Activated CD4-positive, alpha-beta T cell treated with anti-CD3 and anti-CD28 coated beads, Interleukin-2, amount 50 U/mL, for 24 hours (primary cell): ENCODE results near the gene ANGPTL8.

Experiments
- DNase-seq, 2 donors: peaks; one replicate each; pipeline ENCODE4 v3.0.0-alpha.2; 2020; ENCODE audit warnings: low read depth in 1 of 2, low spot score in 1 of 2

Gene ANGPTL8

DNA sequence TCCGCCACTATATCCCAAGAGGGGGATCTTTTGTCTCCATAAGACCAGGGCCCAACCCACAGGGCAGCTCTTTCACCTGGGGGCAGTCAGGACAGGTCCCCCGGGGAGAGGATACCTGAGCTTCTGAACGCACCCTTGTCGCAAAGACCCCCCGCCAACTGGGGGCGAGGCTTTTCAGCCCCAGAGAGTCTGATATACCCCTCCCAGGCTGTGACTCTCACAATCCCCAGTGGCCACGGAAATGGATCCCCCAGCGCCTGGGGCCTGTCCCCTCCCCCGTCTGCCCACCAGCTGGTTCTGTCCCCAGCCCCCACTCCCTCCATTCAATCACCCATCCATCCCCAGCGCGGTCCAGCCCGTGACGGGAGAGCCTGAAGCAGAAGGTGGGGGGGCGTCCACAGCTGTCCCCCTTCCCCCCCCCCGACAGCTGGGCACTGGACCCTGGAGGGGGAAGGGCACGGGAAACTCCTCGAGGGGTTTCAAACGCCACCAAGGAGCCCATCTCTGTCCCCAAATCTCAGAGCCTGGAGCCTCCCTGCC is 22.1 kb downstream of the ANGPTL8 start:
- no peak for DNase-seq

DNA sequence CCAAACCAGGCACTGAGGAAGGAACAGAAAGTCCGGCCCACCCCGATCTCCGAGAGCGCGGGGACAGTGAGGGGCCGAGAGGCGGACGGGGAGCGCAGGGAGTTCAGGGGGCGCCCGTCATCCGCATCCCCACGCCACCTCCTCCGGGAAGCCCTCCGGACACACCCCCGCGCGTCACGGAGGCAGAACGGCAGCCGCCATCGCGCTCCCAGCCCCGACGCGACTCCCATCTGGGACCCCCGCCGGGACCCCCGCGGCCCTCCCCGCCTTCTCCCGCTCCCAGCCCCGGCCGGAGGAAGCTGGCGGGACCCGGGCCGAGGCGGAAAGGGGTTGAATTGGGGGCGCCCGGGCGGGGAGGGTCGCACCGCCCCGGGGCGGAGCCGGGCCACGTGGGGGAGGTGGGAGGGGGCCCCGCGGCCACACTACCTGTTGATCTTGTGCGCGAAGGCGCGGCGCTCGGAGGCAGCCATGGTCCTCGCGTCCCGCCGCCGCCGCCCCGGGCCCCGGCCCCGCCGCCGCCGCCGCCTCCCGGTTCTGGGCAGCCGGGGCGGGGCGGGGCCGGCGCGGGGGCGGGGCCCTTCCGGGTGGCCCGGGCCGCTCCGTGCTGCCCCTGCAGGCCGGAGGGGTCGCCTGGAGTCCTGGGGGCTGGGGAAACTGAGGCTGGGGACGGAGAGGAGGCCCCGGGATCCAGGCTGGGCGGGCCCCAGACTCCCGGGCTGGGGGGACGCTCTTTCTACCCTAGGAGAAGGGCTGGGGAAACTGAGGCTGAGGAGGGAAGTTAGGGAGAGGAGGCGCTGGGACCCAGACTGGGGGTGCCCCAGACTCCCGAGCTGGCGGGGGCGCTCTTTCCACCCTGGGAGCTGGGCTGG is 22.8 kb downstream of the ANGPTL8 start, which contains the start of gene DOCK6:
Gene DOCK6, minus strand, starts transcription at position 554 of the 869 bp plus-strand sequence. Its CDS starts 84 bp downstream, at position 470.
- DNase-seq, result no peak

DNA sequence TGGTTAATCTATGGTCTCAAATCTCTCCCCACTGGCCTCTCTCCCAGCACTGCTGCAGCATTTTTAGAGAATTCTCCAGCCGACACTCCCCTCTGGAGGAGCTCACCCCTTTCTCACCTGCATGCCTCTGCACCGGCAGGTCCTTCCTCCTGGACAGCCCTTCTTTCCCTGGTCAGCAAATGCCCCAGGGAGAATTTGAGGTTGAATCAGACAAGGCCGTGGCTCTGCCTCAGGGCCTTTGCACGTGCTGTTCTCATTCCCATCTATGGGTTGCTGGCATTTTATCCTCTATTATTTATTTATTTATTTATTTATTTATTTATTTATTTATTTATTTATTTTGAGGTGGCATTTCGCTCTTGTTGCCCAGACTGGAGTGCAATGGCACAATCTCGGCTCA is 24.3 kb downstream of the ANGPTL8 start:
- no peak for DNase-seq

DNA sequence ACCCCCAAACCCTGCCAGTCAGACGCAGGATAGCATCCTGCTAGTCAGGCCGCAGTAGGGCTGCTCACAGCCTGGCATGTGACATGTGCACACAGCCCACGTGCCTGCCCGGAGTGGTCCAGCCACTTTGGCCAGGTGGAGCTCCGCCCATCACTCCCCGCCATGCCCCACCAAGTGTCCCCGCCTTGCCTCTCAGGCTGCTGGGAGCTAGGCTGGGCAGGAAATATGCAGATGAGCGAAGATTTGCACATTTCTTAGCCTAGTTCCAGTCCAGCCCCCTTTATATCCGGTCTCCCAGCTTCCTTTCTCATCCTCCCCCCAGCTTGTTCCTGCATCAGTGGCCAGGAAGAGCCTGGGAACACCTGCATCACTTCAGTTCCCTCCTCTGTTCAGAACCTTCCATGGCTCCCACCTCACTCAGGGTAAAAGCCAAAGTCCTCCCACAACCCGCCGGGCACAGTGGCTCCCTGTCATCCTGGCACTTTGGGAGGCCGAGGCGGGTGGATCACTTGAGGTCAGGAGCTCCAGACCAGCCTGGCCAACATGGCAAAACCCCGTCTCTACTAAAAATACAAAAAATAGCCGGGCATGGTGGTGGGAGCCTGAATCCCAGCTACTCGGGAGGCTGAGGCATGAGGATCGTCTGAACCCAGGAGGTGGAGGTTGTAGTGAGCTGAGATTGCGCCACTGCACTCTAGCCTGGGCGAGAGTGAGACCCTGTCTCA is 25.2 kb downstream of the ANGPTL8 start:
- no peak for DNase-seq

DNA sequence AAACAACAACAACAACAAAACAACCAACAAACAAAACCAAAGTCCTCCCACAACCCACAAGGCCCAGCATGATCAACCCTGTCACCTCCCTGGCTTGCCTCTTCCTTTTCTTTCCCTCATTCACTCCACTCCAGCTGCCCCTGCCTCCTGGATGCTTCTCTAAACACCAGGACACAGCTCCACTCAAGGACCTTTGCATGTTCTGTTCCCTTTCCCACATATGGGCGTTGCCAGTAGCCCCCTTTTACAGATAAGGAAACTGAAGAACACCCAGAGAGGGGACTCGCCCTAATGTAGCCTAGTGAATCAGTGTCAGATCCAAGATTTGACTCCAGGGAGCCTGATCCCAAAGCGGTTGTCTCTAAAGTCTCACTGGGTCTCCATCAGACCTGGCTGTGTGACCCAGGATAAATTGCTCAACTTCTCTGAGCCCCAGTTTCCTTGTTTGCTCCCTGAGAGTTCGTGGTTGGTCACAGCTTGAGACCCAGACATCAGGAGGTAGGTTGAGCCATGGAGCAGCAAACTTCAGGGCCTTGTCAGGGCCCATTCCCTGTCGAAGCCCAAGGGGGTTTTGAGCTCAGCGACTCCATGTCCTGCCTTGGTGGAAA is 25.9 kb downstream of the ANGPTL8 start:
- DNase-seq, result no peak

DNA sequence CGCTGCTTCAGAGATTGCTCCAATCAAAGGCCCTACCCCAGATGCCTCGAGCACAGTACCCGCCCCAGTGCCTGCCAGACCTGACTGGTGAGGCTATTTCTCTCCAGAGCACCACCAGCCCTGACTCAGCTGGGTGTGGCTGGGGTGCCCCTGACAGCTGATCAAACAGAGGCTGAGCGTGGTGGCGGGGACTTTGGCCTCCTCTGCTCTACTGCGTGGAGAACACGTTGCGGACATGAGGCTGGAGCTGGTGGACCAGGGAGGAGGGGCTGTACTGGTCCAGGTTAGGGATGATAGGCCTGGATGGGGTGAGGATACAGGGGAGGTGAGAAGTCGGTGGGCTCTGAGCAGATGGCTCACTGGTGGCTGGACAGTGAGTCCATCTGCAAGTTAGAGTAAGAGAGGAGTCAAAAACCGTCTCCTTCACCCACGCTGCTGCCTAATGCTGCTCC is 26.4 kb downstream of the ANGPTL8 start:
- DNase-seq, result no peak

DNA sequence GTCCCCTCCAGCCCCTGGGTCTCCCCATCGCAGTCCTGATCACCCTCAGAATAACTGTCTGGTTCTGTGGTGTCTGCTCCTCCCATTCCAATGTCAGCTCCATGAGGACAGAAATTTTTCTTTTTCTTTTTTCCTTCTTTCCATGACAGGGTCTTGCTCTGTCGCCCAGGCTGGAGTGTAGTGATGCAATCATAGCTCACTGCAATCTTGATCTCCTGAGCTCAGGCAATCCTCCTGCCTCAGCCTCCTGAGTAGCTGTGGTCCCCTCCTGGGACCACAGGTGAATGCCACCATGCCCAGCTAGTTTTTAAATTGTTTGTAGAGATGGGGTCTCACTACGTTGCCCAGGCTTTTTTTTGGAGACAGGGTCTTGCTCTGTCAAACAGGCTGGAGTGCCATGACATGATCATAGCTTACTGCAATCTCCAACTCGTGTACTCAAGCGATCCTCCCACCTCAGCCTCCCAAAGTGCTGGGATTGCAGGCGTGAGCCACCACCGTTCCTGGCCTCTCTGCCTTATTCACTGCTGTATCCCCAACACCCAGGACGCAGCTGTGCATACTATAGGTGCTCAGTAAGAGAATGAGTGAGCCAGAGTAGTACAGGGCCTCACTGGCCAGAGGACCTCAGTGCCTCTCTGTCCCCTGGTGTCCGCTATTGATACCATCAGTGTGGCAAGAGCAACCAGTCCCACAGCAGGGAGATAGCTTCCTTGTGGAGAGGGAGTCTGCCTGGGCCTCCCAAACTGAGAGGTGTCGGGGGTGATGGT is 28.1 kb downstream of the ANGPTL8 start:
- DNase-seq, result no peak

DNA sequence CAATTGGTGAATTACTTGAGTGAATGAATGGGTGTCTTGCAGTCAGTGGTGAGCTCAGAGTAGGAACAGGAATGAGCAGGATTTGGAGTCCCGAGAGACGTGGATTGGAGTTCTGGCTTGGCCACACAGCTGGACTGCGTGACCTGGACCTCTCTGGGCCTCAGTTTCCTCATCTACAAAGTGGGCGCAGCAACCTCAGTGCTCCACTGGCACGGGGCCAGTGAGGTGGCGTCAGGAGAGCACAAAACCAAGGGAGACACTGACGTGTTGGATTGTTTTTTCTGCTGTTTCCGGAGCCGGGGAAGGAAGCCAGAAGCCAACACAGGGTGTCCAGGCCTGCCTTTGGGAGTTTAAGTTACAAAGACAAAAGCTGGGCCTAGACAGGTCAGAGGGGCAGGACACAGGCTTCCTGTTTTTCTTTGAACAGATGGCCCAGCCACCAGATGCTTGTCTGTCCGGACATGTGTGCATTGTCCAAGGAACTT is 29.4 kb downstream of the ANGPTL8 start:
- DNase-seq, result no peak

DNA sequence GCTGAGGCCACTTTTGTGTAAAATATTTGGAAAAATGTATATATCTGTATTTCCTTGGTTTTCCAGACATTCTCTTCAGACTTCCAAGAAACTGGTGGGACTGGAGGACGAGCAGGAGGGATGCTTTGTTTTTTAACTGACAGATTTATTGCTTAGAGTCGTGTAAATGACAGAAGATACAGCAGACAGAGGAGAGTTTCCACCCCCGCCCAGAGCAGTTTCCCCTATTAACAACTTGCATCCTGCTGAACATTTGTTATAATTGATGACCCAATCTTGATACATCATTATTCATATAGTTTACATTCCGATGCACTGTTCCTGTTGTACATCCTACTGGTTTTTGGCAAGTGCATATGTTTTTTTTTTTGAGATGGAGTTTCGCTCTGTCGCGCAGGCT is 30.0 kb downstream of the ANGPTL8 start:
- DNase-seq, result no peak

DNA sequence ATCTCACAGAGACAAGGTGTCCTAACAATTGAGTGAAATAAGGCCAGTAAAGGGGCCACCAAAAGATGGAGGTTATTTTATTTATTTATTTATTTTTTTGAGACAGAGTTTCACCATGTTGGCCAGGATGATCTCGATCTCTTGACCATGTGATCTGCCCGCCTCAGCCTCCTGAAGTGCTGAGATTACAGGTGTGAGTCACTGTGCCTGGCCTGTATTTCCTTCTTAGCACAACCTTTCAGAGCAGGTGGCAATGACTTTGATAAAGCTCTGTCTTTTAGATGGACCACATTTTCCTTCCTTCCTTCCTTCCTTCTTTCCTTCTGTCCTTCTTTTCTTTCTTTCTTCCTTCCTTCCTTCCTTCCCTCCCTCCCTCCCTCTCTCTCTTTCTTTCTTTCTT is 33.9 kb downstream of the ANGPTL8 start:
- DNase-seq, result no peak

DNA sequence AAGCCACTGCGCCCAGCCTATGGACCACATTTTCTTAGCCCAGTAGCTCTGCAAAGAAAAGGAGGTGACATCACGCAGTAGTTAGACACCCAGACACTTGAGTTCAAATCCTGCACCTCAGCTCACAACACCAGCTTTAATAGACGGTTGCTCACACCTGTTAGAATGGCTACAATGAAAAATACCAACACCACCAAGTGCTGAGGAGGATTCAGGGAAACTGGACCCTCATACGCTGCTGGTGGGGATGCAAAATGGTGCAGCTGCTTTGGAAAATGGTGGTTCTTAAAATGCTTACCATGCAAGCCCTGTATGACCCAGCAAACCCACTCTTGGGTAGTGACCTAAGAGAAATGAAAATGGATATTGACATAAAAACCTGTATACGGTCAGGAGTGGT is 34.6 kb downstream of the ANGPTL8 start:
- no peak for DNase-seq

DNA sequence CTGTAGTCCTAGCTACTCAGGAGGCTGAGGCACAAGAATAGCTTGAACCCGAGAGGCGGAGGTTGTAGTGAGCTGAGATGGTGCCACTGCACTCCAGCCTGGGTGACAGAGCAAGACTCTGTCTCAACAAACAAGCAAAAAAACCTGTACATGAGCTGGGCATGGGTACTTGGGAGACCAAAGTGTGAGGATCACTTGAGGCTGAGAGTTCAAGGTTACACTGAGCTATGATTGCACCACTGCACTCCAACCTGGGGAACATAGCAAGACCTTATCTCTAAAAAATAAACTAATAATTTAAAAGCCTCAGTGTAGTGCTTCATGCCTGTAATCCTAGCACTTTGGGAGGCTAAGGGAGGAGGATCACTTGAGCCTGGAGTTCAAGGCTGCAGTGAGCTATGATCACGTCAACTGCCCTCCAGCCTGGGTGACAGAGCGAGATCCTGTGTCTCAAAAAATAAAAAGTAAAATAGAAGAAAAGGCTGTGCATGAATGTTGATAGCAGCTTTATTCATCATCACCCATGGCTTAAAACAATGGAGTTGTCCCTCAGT is 35.2 kb downstream of the ANGPTL8 start:
- no peak for DNase-seq

DNA sequence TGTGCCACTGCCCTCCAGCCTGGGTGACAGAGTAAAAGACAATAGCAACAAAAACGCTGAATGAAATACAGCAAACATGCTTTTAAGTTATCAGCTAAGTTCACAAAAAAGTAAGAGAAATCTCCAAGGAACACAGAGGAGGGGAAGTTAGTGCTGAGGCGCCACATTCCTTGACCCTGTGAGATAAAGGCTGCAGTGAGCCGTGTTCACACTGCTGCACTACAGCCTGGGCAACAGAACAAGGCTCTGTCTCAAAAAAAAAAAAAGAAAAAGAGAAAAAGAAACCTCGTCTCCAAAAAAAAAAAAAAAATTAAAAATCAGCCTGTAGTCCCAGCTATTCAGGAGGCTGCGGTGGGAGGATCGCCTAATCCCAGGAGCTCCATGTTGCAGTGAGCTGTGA is 39.3 kb downstream of the ANGPTL8 start:
- no peak for DNase-seq

DNA sequence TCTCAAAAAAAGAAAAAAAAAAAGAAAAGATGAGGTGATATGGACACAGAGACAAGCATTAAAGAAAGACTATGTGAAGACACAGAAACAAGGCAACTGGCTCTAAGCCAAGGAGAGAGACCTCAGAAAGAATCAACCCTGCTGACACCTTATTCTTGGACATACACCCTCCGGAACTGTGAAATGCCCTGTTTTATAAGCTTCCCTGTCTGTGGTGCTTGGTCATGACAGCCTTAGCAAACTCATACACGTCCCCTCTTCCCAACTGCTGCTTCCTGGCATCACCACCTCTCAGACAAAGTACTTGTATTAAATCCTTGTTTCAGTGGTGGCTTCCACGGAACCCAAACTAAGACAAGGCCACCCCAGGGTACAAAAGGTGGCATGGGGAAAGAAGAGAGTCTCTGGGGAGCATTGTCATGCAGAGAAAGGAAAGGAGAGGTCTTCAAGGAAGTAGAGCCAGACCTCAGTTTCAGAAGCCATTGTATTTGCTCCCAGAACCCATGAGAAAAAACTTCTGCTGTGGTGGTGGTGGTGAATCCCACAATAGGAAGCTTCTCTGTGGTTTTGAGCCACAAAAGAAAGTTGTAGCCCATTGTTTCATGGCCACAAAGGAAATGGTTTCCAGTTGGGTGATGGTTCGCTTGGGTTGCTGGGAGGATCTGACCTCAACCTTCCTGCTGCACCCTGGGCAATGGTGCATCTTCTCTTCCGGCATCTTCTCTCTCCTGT is 40.3 kb downstream of the ANGPTL8 start:
- no peak for DNase-seq

DNA sequence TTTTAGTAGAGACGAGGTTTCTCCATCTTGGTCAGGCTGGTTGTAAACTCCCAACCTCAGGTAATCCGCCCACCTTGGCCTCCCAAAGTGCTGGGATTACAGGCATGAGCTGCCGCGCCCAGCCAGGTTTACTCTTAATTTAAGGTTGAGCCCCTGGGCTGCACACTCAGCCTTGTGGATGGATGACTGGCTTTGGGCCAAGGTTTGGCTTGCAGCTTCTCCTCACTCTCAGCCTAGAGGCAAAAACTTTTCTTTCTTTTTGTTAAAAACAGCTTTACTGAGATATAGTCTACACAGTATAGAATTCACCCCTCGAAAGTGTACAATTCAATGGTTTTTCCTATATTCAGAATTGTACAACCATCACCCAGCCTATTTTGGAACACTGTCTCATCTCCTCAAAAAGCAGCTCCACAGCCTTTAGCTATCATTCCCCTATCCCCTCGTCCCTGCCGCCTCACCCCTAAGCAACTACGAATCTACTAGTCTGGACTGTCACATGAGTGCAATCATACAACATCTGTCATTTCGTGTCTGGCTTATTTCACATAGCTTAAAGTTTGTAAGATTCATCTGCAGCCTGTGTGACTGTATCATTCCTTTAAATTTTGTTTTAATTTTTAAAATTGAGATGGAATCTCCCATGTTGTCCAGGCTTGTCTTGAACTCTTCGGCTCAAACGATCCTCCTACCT is 42.1 kb downstream of the ANGPTL8 start:
- DNase-seq, result no peak

DNA sequence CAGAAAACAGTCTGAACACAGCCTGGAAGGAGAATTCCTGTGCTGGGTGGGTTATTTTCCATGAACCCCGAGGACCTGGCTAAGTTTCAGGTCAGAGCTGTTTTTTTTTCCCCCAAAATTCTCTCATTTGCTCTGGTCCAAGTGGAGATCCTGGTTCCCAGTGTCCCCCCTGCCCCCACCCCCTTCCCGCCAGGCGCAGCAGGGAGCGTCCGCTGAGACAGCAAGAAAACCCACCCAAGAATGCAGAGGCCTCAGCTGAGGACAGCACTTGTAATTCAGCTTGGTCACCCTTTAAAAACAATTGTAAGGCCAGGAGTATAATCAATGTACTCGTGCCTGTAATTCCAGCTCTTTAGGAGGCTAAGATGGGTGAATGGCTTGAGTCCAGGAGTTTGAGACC is 45.1 kb downstream of the ANGPTL8 start:
- DNase-seq, result no peak

DNA sequence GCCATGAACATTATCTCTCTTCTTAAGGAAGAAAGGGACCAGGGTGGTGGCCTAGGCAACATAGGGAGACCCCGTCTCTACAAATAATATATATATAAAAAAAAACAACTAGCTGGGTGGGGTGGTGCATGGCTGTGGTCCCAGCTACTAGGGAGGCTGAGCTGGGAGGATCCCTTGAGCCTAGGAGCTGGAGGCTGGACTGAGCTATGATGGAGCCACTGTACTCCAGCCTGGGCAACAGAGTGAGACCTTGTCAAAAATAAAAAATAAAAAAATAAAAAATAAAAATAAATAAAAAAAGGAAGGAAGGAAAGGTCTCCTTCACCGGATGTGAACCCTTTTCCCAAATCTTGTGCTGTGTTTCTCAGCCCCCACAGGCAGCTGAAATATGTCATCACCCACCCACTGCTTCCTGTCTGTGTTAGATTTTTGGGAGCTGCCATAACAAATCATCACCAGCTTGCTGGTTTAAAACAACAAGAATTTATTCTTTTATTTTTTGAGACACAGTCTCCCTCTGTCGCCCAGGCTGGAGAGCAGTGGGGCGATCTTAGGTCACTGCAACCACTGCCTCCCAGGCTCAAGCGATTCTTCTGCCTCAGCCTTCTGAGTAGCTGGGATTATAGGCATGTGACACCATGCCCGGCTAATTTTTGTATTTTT is 47.0 kb downstream of the ANGPTL8 start:
- DNase-seq, result no peak

DNA sequence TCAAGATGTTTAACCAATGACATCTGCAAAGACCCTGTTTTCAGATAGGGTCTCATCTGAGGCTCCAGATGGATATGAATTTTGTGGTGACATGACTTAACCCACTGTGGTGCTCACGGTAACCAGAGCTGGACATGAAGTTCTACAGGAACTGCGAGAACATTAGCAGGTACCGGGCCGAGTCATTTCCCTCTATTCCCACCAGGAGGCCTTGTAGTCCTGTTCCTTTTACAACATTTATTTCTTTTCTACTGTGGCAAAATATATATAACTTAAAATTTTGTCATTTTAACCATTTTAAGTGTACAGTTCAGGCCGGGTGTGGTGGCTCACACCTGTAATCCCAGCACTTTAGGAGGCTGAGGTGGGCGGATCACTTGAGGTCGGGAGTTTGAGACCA is 48.9 kb downstream of the ANGPTL8 start:
- no peak for DNase-seq

DNA sequence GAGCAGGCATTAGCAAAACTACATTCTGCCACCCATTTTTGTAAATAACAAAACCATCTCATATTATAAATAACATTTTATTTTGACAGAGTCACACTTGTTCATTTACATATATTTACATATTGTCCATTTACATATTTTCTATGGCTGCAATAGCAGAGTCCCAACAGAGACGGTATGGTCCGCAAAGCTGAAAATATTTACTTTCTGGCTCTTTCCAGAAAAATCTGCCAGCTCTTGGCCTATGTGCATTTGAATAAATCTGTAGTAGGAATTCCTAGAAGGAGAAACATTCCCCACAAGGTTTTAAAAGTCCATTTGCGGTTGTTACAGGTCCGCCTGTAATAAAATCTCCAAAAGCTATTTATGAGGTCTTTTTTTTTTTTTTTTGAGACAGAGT is 50.8 kb downstream of the ANGPTL8 start:
- no peak for DNase-seq
